Measurements from ENCODE around the gene SLC9A3.

The SLC9A3 gene

GRCh38 chr5:458547-459353 is 65.5 kb downstream of the SLC9A3 start:
- peak; percentile 28 for DNase-seq (ENCODE audit: low read depth)

GRCh38 chr5:457195-457961 is 66.9 kb downstream of the SLC9A3 start:
- DNase-seq (ENCODE audit: low read depth): no peak

GRCh38 chr5:456351-457194 is 67.7 kb downstream of the SLC9A3 start:
- no peak for DNase-seq (ENCODE audit: low read depth)

GRCh38 chr5:455806-456205 is 68.4 kb downstream of the SLC9A3 start:
- no peak for DNase-seq (ENCODE audit: low read depth)

- DNase-seq (ENCODE audit: low read depth): no peak
These were observed 69.3 kb downstream of the SLC9A3 start for GRCh38 chr5:454936-455335.

GRCh38 chr5:453725-454481 is 70.3 kb downstream of the SLC9A3 start:
- DNase-seq (ENCODE audit: low read depth): no peak

- no peak for DNase-seq (ENCODE audit: low read depth)
These were observed 71.1 kb downstream of the SLC9A3 start for GRCh38 chr5:452978-453710.

- DNase-seq (ENCODE audit: low read depth): no peak
These were observed 72.4 kb downstream of the SLC9A3 start for GRCh38 chr5:451587-452458.

GRCh38 chr5:449151-449550 is 75.1 kb downstream of the SLC9A3 start:
- DNase-seq (ENCODE audit: low read depth): no peak

GRCh38 chr5:448766-449090 is 75.5 kb downstream of the SLC9A3 start:
- DNase-seq (ENCODE audit: low read depth): no peak

GRCh38 chr5:448061-448765 is 76.0 kb downstream of the SLC9A3 start:
- DNase-seq (ENCODE audit: low read depth): no peak

GRCh38 chr5:447501-447900 is 76.7 kb downstream of the SLC9A3 start:
- DNase-seq (ENCODE audit: low read depth): no peak

- DNase-seq (ENCODE audit: low read depth): peak; percentile 14
These were observed 77.4 kb downstream of the SLC9A3 start for GRCh38 chr5:446883-447263.

- DNase-seq (ENCODE audit: low read depth): no peak
These were observed 78.0 kb downstream of the SLC9A3 start for GRCh38 chr5:446066-446882.

- no peak for DNase-seq (ENCODE audit: low read depth)
These were observed 78.7 kb downstream of the SLC9A3 start for GRCh38 chr5:445591-445990.

GRCh38 chr5:444226-444625 is 80.0 kb downstream of the SLC9A3 start:
- no peak for DNase-seq (ENCODE audit: low read depth)

- DNase-seq (ENCODE audit: low read depth): no peak
These were observed 80.8 kb downstream of the SLC9A3 start for GRCh38 chr5:443239-444151.

Measured in stromal cell of bone marrow (primary cell).